Esophagus squamous epithelium (tissue), 4 donors: ENCODE results near the gene DNAH1.

ENCODE experiments used
- CTCF ChIP-seq, 6 experiments: fragments of 450-650 bp in 4 of 6; fragments of 200-600 bp in 2 of 6; sonication (generic) in 2 of 6; IDR thresholded peaks; one replicate each; pipeline ENCODE4 v1.5.1; 2016 to 2019; ENCODE audit warnings: antibody characterized with exemption in 6 of 6, mild to moderate bottlenecking in 4 of 6, moderate library complexity in 4 of 6
- POLR2A ChIP-seq, 4 donors: fragments of 450-650 bp; IDR thresholded peaks; one replicate each; pipeline ENCODE4 v1.6.1; 2017; ENCODE audit warnings: antibody characterized with exemption in 4 of 4, mild to moderate bottlenecking in 4 of 4, moderate library complexity in 3 of 4

GRCh38 chr3:52404391-52404790 lies 88.3 kb downstream of the DNAH1 start:
- TF ChIP-seq CTCF (IDR thresholded peaks at IDR 0.05) (no peak), POLR2A (IDR thresholded peaks at IDR 0.05) (no peak)
